Fibroblast of skin of abdomen (primary cell): Measurements from ENCODE around the gene ENSA. TPM values are rescaled to one million over a fixed set of nuclear protein-coding genes. Genes with fewer than 3 reads are reported as not detected.
"Not testable (repeated sequence)": the region's sequence is repeated elsewhere in the genome, so short reads cannot be mapped to it uniquely, and the experiment has no call there.

ENCODE experiments used
- DNase-seq: peaks from one replicate; pipeline ENCODE4 v3.0.0-alpha.2; 2013
- polyA plus RNA-seq, 2 experiments: library from polyadenylated mRNA; unstranded; fragments of 120-200 nt; gene quantifications; one replicate each; pipeline ENCODE4 v1.2.1, GENCODE V29; 2013; ENCODE audit not compliant: insufficient read length in 2 of 2

Gene ENSA
- 103 TPM for polyA plus RNA-seq (2013, experiment 1 of 2; ENCODE audit: insufficient read length)
- polyA plus RNA-seq (2013, experiment 2 of 2; ENCODE audit: insufficient read length), result 98.4 TPM

GRCh38 chr1:150629115-150629928 is at the start of gene ENSA:
ENSA (minus strand) TSS chr1:150629612; CDS start chr1:150629470, 142 bp downstream.
- DNase-seq, result peak; percentile 100

- no peak for DNase-seq
Observed at GRCh38 chr1:150678988-150679387, 49.6 kb upstream of the ENSA start.

- DNase-seq, result no peak
Observed at GRCh38 chr1:150674881-150675280, 45.5 kb upstream of the ENSA start.

- no peak for DNase-seq
Observed at GRCh38 chr1:150663321-150663720, 33.9 kb upstream of the ENSA start.

GRCh38 chr1:150662811-150663210 is 33.4 kb upstream of the ENSA start:
- no peak for DNase-seq

- no peak for DNase-seq
Observed at GRCh38 chr1:150661156-150661555, 31.7 kb upstream of the ENSA start.

GRCh38 chr1:150660584-150660983 is 31.2 kb upstream of the ENSA start:
- no peak for DNase-seq

- not testable (repeated sequence) for DNase-seq
Observed at GRCh38 chr1:150657064-150657463, 27.7 kb upstream of the ENSA start.

GRCh38 chr1:150654635-150655034 is 25.2 kb upstream of the ENSA start:
- not testable (repeated sequence) for DNase-seq

- no peak for DNase-seq
Observed at GRCh38 chr1:150650193-150650592, 20.8 kb upstream of the ENSA start.

- no peak for DNase-seq
Observed at GRCh38 chr1:150649441-150650075, 20.1 kb upstream of the ENSA start.

- DNase-seq, result no peak
Observed at GRCh38 chr1:150642296-150642695, 12.9 kb upstream of the ENSA start.

- DNase-seq, result not testable (repeated sequence)
Observed at GRCh38 chr1:150641126-150641815, 11.9 kb upstream of the ENSA start.

GRCh38 chr1:150638430-150638829 is 9.0 kb upstream of the ENSA start:
- DNase-seq, result not testable (repeated sequence)

GRCh38 chr1:150634839-150635622 is 5.6 kb upstream of the ENSA start:
- DNase-seq, result not testable (repeated sequence)

GRCh38 chr1:150628766-150629114 is 672 bp downstream of the ENSA start:
- no peak for DNase-seq

- DNase-seq, result no peak
Observed at GRCh38 chr1:150627826-150628410, 1.5 kb downstream of the ENSA start.

GRCh38 chr1:150626150-150626549 is 3.3 kb downstream of the ENSA start:
- no peak for DNase-seq

- not testable (repeated sequence) for DNase-seq
Observed at GRCh38 chr1:150624546-150624945, 4.9 kb downstream of the ENSA start.

- not testable (repeated sequence) for DNase-seq
Observed at GRCh38 chr1:150624134-150624533, 5.3 kb downstream of the ENSA start.

GRCh38 chr1:150622303-150622975 is 7.0 kb downstream of the ENSA start:
- no peak for DNase-seq
